Fibroblast of skin of scalp (primary cell): ENCODE results near the gene WDR86. TPM values are rescaled to one million over a fixed set of nuclear protein-coding genes. Genes with fewer than 3 reads are reported as not detected.
A peak's percentile ranks its signal among the peaks of the same experiment; 100 is the strongest.

Experiments
- DNase-seq: peaks from one replicate; pipeline ENCODE4 v3.0.0-alpha.2; 2013
- polyA plus RNA-seq, 2 experiments: library from polyadenylated mRNA; unstranded; fragments of 120-200 nt; gene quantifications; one replicate each; pipeline ENCODE4 v1.2.1, GENCODE V29; 2013; ENCODE audit not compliant: insufficient read length in 2 of 2

The WDR86 gene, protein sequence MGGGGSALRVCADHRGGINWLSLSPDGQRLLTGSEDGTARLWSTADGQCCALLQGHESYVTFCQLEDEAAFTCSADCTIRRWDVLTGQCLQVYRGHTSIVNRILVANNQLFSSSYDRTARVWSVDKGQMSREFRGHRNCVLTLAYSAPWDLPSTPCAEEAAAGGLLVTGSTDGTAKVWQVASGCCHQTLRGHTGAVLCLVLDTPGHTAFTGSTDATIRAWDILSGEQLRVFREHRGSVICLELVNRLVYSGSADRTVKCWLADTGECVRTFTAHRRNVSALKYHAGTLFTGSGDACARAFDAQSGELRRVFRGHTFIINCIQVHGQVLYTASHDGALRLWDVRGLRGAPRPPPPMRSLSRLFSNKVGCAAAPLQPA
- 0.20 TPM for polyA plus RNA-seq (2013, experiment 1 of 2; ENCODE audit: insufficient read length)
- 0.42 TPM for polyA plus RNA-seq (2013, experiment 2 of 2; ENCODE audit: insufficient read length)

DNA sequence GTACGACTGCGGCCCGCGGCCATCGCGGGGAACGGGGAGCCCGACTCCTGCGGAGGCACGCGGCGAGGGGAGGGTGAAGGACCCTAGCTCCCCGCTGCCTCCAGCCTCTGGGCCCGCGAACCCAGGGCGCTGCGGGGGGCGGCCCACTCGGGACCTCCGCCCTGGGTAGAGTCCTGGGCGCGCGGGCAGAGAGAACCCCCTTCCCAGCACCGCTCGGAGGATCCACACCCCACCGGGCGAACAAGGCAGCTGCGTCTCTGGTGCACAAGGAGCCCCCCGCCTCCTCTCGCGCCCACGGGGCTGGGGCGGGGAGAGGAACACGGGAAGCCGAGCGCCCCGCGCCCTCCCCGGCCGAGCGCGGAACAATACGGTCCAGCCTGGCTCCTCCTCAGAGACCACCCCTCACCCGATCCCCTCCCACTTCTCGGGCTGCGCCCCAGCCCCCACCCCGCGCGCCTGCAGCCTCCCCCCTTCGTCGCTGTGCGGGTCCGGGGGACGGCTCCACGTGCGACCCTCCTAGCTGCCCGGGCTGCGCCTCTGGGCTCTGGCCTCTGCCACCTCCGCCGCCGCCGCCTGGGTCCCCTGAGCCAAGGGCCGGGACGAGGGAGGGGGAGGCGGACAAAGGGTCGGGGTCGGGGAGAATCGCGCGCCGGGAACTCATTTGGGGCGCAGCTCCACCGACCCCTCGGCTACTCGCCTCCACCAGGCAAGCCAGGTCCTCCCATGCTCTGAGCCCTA lies at the start of gene WDR86:
Gene WDR86, minus strand, starts transcription at position 372 of the 738 bp plus-strand sequence. CDS start 449 bp downstream, outside the sequence.
- DNase-seq: no peak

DNA sequence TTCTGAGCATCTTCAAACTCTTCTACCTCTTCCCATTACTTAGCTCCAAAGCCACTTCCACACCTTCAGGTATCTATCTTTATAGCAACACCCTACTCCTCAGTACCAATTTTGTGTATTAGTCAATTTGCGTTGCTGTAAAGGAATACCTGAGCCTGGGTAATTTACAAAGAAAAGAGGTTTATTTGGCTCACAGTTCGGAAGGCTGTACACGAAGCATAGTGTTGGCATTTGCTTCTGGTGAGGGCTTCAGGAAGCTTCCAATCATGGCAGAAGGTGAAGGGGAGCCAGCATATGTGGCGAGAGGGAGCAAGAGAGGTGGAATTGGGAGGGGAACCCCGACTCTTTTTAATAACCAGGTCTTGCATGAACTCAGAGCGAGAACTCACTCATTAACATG lies 47.7 kb upstream of the WDR86 start:
- no peak for DNase-seq

DNA sequence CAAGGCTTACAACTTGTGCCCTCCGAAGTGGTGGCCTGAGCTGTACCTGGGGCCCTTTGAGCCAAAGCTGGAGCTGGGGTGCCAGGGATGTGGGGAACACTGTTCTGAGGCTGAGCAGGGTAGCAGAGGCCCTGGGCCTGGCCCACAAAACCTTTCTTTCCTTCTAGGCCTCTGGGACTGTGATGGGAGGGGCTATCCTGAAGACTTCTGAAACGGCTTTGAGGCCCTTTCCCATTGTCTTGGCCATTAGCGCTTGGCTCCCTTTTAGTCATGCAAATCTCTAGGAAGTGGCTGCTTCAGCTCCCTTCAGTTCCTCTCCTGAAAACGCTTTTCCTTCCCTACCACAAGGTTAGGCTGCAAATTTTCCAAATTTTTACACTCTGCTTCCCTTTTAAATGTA lies 46.9 kb upstream of the WDR86 start:
- DNase-seq: no peak

DNA sequence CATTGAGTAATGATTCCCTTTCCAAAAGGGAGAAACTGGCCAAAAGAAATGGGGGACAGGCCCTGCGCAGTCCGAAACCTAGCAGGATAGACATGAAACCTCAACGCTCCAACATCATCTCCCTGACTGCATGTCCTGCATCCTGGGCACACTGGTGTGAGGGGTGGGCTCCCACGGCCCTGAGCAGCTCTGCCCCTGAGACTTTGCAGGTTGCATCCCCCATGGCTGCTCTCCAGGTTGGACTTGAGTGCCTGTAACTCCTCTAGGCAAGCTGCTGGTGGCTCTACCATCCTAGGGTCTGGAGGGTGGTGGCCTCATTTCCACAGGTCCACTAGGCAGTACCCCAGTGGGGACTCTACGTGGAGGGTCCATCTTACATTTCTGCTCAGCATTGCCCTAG lies 46.4 kb upstream of the WDR86 start:
- DNase-seq: no peak

DNA sequence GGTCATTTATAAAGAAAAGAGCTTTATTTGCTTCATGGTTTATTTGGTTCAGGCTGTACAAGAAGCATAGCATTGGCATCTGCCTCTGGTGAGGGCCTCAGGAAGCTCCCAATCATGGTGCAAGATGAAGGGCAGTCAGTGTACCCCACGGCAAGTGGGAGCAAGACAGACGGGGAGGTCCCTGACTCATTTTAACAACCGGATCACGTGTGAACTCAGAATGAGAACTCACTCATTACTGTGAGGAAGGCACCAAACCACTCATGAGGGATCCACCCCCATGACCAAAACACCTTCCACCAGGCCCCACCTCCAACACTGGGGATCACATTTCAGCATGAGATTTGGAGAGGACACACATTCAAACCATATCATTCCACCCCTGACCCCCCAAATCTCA lies 45.9 kb upstream of the WDR86 start:
- no peak for DNase-seq

DNA sequence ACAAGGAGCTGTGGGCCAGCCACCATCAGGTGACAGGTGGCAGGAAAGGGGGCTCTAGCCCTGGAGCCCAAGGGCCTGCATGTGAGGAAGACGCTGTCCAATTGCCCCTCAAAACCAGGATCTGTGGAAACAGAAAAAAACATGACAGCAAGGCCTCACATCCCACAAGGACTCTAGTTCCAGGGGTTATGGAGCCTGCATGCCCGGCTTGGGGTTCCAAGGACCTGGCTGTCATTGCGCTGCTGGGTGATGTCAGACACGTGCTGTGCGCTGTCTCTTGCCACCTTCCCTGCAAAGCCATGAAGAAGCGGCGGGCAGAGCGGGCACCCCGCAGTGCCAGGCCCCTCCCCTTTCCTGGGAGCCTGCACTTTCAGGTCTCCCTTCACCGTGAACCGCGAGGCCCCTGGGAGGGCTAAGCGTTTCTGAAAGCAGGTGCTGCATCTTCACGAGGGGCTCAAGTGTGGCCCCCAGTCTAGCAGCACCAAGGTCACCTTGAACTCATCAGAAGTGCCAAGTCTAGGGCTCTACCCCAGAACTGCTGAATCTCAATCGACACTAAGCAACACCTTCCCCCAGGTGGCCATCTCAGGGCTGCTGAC lies 45.2 kb upstream of the WDR86 start:
- DNase-seq: no peak

DNA sequence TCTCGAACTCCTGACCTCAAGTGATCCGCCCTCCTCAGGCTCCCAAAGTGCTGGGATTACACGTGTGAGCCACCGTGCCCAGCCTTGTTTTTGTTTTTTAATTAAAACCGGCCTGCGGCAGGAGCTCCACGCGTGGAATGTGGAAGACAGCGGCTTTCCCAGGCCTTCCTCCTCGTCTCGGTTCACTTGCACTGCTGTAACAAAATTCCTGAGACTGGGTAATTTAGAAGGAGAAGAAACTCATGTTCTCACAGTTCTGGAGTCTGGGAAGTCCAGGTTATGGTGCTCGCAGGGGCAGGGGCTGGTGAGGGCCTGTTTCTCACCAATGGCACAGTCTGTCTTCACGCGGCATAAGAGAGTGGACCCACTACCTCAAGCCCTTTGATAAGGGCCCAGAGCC lies 44.5 kb upstream of the WDR86 start:
- DNase-seq: peak; percentile 62

DNA sequence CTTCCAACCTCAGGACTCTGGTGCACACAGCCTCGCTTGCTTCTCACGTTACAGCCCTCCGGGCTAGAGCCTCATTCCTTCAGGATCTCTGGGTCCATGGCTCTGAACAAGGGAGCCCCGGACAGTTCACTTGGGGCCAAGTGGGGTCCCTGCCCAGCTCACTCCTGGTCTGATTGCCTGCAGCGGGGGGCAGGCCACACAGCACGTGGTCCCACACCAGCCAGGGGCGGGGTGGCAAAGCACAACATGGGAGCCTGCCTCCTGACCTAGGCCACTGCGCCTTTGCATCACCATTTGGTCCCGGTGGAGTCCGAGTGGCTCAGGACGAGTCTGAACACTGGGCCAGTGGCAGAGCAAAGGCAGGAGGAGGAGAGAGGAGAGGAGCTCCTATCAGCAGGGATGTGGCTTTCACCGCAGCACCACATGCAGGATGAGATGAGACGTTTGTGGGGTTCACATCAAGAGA lies 43.5 kb upstream of the WDR86 start:
- no peak for DNase-seq

DNA sequence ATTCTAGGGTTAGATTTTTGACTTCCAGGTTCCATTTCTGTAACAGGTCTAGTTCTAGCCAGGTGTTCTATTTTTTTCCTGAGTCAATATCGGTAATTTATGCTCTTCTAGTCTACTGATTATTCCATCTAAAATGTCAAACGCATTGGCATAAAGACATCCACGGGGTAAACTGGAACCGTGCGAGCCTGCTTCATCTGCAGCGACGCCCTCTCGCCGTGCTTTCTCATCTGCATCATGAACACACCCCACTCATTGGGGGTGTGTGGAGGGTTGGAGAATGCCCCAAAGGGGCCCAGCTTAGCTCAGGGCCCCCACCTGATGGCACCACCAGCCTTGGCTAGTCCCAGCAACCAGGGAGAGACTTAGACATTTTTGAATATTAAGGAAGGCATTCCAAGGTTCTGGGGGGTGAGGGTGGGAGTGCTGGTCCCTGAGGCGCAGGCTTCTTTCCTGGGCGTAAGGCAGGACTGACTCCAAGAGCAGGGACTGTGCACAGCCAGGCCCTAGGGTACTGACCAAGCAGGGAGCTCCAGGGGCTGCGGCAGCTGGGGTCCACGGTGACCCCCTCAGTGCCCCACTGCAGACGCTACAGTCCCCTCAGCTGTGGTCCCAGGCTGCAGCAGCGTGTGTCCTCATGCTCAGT lies 43.0 kb upstream of the WDR86 start:
- no peak for DNase-seq

DNA sequence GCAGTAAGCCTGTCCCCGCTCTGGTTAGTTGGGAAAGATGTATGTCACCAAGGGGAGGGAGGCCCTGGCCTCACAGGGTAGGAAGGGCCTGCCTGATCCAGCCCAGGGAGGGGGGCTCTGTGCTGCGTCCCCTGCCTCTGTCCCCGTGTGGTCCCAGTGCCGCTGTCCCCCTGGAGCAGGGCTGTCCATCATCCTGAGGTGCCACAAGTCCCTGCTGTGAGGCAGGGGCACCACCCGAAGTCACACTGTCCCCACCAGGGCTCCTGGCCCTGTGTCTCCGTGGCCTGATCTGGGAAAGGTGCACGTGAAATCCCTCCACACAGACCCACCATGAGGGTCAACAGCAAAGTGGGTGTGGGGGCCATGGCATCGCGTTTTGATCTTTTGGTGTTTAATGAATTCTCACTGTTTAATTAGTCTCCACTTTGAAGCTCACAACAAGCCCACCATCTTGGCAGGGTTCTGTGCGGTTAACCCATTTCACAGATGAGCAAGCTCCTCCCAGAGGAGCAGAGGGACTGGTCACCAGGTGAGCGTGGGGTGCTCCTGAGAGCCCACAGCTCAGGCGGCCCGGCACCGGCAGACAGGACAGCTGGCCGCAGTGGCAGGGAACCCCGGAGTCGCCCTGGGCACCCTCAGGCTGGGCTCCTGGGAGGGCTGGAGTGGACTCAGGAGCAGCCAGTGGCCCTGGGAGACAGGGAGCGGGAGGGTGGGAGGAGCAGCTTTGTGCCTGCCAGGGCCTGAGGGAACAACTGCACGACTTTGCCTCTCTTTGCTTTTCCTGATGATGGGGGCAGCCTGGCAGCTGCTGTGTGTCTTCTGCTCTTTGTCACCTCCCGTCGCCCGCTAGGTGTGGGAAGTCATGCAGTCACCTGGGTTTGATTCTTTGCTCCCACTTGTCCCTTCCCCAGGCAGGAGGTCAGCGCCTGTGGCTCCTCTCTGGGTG lies 42.1 kb upstream of the WDR86 start:
- no peak for DNase-seq

DNA sequence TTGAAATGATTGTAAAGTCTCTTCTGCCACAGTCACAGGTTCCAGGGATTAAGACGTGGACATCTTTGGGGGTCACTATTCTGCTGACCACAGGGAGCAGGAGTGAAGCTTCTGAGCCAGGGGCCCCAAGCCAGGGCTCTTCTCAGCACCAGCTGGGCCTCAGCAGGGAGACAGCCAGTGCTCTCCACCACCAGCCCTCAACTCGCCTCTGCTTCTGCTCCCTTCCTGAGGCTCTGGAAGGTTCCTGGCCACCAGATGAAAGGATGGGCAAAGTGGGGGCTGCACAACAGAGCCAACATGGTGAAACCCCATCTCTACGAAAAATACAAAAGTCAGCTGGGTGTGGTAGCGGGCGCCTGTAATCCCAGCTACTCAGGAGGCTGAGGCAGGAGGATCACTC lies 41.3 kb upstream of the WDR86 start:
- DNase-seq: no peak

DNA sequence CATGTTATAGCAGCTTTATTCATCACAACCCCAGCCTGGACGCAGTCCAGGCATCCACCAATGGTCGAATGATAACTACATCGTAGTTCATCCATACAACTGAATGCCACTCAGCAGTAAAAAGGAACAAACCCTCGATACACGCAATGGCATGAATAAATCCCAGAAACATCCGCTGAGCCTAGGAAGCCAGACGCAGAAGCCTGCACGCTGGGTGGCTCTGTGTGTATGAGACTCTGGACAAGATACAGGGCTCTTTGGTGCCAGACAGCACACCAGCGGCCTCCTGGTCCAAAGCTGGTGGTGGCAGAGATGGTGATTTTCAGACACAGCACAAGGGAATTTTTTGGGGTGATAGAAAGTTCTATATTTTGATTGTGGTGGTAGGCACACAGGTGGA lies 40.2 kb upstream of the WDR86 start:
- DNase-seq: no peak

DNA sequence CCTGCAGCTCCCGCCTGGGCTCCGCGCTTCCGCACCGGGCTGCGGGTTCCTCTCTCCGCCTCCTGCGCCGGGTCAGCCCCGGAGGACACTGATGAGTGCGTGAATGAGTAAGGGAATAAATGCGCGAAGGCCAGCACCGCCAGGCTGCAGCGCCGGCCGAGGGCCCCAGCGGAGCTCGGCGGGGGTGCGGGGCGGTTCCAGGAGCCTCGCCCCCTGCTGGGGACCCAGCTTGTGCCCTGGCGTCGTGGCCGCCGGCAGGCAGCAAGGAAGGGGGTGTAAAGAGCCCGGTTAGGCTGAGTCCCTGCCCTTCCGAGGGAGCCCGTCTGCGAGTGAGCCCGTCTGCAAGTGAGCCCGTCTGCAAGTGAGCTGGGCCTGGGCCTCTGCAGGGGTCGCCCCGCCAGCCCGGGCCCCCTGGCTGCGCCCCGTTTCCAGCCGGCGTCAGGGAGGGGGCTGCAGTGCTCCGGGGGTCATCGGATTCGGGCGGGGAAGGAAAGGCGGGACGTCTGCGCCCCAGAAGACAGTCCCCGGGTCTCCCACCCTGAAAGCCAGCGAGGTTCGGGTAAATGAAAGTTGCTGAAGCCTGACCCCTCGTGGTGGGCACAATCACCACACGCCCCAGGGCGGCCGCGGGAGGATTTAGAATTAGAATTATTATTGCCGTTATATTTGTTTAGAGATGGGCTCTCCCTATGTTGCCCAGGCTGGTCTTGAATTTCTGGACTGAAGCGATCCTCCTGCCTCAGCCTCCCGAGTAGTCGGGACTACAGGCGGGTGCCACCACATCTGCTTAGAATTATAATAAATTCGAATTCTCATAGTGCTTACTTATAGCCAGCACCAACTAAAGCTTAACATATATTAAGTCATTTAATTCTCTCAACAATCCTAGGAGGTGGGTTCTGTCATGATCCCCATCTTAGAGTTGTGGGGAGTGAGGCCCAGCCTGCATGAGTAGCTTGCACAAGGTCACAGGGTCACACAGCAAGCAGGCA lies 38.7 kb upstream of the WDR86 start:
- peak; percentile 59 for DNase-seq

DNA sequence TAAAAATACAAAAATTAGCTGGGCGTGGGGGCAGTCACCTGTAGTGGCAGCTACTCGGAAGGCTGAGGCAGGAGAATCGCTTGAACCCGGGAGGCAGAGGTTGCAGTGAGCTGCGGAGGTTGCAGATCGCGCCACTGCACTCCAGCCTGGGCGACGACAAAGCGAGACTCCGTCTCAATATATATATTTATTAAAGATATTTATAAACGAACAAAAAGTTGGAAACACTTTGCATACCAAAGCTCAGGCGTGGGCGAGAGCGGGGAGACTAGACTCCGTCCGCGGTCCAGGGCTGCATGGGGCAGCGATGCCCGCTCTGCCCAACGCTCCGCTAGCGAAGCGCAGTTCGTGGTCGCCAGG lies 38.0 kb upstream of the WDR86 start:
- DNase-seq: no peak

DNA sequence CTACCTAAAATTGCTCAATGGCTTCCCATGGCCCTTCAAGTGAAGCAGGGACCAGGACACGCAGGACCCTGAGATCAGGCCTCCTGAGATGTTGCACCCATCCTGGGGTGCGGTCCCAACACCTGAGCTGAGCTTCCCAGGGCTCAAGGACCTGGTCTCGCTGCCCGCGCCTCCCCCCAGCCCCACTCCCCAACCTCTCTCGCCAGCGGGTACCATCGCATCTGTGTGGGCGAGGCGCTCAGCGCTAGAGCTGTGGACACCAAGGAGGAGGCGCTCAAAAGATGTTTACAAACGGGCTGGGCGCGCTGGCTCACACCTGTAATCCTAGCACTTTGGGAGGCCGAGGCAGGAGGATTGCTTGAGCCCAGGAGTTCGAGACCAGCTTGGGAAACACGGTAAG lies 37.5 kb upstream of the WDR86 start:
- no peak for DNase-seq

DNA sequence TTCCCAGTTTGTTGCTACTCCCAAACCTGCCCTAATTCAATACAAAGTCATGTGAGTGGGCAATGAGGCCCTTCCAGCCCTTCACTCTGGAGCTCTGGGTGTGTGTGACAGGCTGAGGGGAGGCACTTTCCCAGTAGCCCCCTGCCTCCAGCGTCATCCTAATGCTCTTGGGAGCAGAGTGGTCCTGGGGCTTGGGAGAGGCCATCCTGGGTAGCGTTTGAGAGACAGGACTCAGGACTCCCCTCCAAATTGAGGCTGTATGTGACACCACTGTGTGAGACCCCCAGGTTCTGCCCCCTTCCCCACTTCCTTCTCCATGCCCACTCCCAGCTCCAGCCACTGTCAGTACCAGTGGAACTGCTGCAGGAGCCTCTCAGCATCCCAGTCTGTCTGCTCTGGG lies 36.6 kb upstream of the WDR86 start:
- DNase-seq: no peak

DNA sequence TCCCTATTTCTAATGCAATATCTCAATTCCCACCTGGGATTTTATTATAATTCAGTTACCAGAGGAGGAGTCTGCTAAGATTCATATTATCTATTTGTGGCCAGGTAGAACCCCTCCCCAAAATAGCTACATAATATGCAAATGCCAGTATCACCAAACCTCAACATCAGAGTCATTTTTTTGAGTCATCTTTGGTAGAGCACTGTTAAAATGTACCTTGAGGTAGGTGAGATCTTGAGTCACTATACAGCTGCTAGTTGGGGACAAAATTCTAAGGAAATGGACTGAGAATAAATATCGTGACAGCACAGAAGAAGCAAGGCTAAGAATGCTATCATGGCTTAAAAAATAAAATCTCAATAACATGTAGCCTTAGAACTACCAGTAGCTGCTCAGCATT lies 34.8 kb upstream of the WDR86 start:
- no peak for DNase-seq

DNA sequence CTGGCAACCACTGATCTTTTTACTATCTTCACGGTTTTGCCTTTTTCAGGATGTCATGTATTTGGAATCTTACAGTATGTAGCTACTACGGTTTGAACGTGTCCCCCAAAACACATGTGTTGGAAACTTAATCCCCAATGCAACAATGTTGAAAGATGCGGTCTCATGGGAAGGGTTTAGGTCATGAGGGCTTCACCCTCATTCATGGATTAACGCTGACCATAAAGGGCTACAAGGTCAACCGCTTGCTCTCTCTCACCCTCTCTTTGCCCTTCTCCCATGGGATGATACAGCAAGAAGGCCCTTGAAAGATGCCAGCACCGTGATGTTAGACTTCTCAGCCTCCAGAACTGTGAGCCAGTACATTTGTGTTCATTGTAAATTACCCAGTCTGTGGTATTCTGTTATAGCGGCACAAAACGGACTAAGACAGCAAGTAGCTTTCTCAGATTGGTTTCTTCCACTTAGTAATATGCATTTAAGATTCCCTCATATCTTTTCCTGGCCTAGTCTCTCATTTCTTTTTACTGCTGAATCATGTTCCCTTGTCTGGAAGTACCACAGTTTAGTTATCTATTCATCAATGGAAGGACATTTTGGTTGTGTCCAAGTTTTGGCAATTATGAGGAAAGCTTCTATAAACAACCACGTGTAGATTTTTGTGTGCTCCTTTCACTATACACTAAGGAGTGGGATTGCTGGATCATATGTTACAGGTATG lies 33.1 kb upstream of the WDR86 start:
- DNase-seq: no peak

DNA sequence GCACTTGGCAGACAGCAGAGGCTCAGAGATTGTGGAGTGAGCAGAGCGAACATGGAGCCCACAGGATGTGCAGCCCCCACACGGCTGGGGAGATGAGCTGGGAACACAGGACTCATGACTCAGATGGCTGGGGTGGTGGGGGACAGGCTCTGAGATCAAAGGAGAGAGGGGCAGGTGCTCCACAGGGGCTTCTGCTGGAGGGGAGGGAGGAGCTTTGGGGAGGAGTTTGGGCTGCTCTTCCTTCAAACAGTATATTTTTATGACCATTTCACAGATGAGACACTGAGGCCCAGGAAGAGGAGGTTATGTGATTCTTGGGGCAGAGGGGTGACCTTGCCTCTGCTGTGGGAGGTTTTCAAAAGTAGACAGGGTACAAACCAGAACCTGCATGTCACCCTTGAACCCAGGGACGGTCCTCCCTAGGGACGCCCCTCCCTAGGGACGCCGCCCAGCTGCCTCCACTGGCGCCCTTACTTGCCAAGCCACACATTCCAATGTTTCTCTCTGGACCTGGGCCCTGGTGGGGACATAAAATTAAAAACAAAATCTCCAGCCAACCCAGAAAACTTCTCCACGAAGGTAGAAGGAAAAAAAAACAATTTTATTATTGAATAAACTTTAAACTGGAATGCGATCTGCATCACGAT lies 31.1 kb upstream of the WDR86 start:
- DNase-seq: no peak
